Upper lobe of left lung (tissue), 4 donors: Measurements from ENCODE around the gene SURF6.

Experiments
- CTCF ChIP-seq, 6 experiments: fragments of 450-650 bp in 4 of 6; fragments of 200-600 bp in 2 of 6; sonication (generic) in 2 of 6; IDR thresholded peaks; one replicate each; pipeline ENCODE4 v1.5.1; 2016 to 2019; ENCODE audit warnings: antibody characterized with exemption in 6 of 6
- EP300 ChIP-seq, 4 donors: sonication (generic); formaldehyde crosslinking; IDR thresholded peaks; one replicate each; pipeline ENCODE4 v1.5.1; 2017; ENCODE audit warnings: antibody characterized with exemption in 4 of 4, control low read depth in 2 of 4
- POLR2A ChIP-seq, 4 donors: fragments of 450-650 bp; IDR thresholded peaks; one replicate each; pipeline ENCODE4 v1.5.1; 2016 to 2017; ENCODE audit warnings: antibody characterized with exemption in 4 of 4, mild to moderate bottlenecking in 2 of 4
- POLR2AphosphoS5 ChIP-seq, 2 donors: sonication (generic); formaldehyde crosslinking; IDR thresholded peaks; one replicate each; pipeline ENCODE4 v1.5.1; 2017; ENCODE audit warnings: antibody characterized with exemption in 2 of 2

- TF ChIP-seq CTCF (IDR thresholded peaks at IDR 0.05) (no peak), POLR2A (IDR thresholded peaks at IDR 0.05) (no peak), POLR2AphosphoS5 (IDR thresholded peaks at IDR 0.05) (no peak), EP300 (IDR thresholded peaks at IDR 0.05) (no peak)
Measured at GRCh38 chr9:133354766-133355165, 18.8 kb upstream of the SURF6 start.
